Measurements from ENCODE around the gene COL18A1. TPM values are rescaled to one million over a fixed set of nuclear protein-coding genes. Genes with fewer than 3 reads are reported as not detected.
A peak's percentile ranks its signal among the peaks of the same experiment; 100 is the strongest.
"Not testable (repeated sequence)": the region's sequence is repeated elsewhere in the genome, so short reads cannot be mapped to it uniquely, and the experiment has no call there.

The COL18A1 gene
- total and polyA plus RNA-seq, 9 of the 15 experiments (the other 6 are each of a cell fraction or from before 2014, with no cell fraction given) = 0.14 to 16.4 (median 2.0) TPM

- in situ Hi-C loops (cut with MboI) = no loop called here
- BruUV-seq (replicated peaks) = no TSS peak
- H2AFZ ChIP-seq (ENCODE audit: low read depth, low read length) = no peak overlapping the region
- H3K4me1 ChIP-seq (replicated peaks in 1 of 2; ENCODE audit: control insufficient read depth in 2 of 2, insufficient read depth in 2 of 2, low read length in 2 of 2) = peaks cover 39 to 94% of the 10 kb centered on the region in 2 experiments
- H4K20me1 ChIP-seq (replicated peaks; ENCODE audit: control insufficient read depth, insufficient read depth, low read length) = no peaks in the 10 kb centered on the region
- WGBS (ENCODE audit: insufficient coverage, low coverage, missing lambda C conversion rate) = 77% methylated on average over 14 of the region's 14 CpGs
- no peak for ATAC-seq
- H3K9ac ChIP-seq (ENCODE audit: insufficient read depth in 1 of 2, low read depth in 2 of 2, low read length in 2 of 2) = no peak overlapping the region; a peak in 1 of 4 replicates
- no peak overlapping the region for H3K4me2 ChIP-seq (ENCODE audit: insufficient read depth, low read length)
- no peak for TF ChIP-seq CCAR2 (IDR thresholded peaks at IDR 0.05; ENCODE audit: low read depth, low read length)
- no peak for TF ChIP-seq RFX1 (IDR thresholded peaks at IDR 0.05)
- H3K9me1 ChIP-seq (ENCODE audit: control insufficient read depth, insufficient read depth, low read length) = no peaks in the 10 kb centered on the region
- H3K79me2 ChIP-seq (ENCODE audit: control insufficient read depth, insufficient read depth, low read length) = no peaks in the 10 kb centered on the region
- POLR2A ChIA-PET = no interaction called here
- H3K27ac ChIP-seq (ENCODE audit: extremely low read depth, low read depth, low read length) = no peak overlapping the region
- H3K36me3 ChIP-seq (ENCODE audit: control insufficient read depth, insufficient read depth, low read length) = no peaks in the 10 kb centered on the region
- DNase-seq (ENCODE audit: extremely low read depth in 1 of 4, low spot score in 3 of 4) = no peak
- intact Hi-C loops (cut with micrococcal nuclease) = loop anchor here (5.0 kb wide), 1 partner anchor 230 kb away; no protein-coding TSS in a partner anchor
- H3K4me3 ChIP-seq = no peak overlapping the region
- FAIRE-seq = peak; percentile 6
- CTCF ChIA-PET (ENCODE audit: low intra/inter-chr PET ratio) = no interaction called here
- H3K27me3 ChIP-seq (ENCODE audit: control insufficient read depth in 2 of 2, insufficient read depth in 2 of 2, low read length in 2 of 2) = peaks cover 0 to 9% of the 10 kb centered on the region in 2 experiments; a peak in 1 of 5 replicates
- no peaks in the 10 kb centered on the region for H3K9me3 ChIP-seq (replicated peaks; ENCODE audit: control insufficient read depth, insufficient read depth, low read depth, low read length)
These were observed 42.2 kb upstream of the COL18A1 start for GRCh38 chr21:45362748-45363145.

- H3K9me3 ChIP-seq (replicated peaks; ENCODE audit: control insufficient read depth, insufficient read depth, low read depth, low read length); DNase-seq (ENCODE audit: extremely low read depth in 1 of 4, low spot score in 3 of 4); BruUV-seq (replicated peaks); H3K9ac ChIP-seq (ENCODE audit: insufficient read depth in 1 of 2, low read depth in 2 of 2, low read length in 2 of 2); H3K4me3 ChIP-seq; H3K36me3 ChIP-seq (ENCODE audit: control insufficient read depth, insufficient read depth, low read length); H3K79me2 ChIP-seq (ENCODE audit: control insufficient read depth, insufficient read depth, low read length); CTCF ChIA-PET (ENCODE audit: low intra/inter-chr PET ratio); H3K27ac ChIP-seq (ENCODE audit: extremely low read depth, low read depth, low read length); H3K4me2 ChIP-seq (ENCODE audit: insufficient read depth, low read length); in situ Hi-C loops (cut with MboI); H3K9me1 ChIP-seq (ENCODE audit: control insufficient read depth, insufficient read depth, low read length); ATAC-seq; H4K20me1 ChIP-seq (replicated peaks; ENCODE audit: control insufficient read depth, insufficient read depth, low read length); FAIRE-seq: not testable (repeated sequence)
- intact Hi-C loops (cut with micrococcal nuclease) = loop anchor here (5.0 kb wide), 1 partner anchor 229 kb away; no protein-coding TSS in a partner anchor
- WGBS (ENCODE audit: insufficient coverage, low coverage, missing lambda C conversion rate) = 79% methylated on average over 19 of the region's 19 CpGs
- Histone ChIP-seq H3K4me1 (replicated peaks in 1 of 2; ENCODE audit: control insufficient read depth in 2 of 2, insufficient read depth in 2 of 2, low read length in 2 of 2) (peaks cover 39 to 92% of the 10 kb centered on the region in 2 experiments), H2AFZ (ENCODE audit: low read depth, low read length) (0 out of 2 replicates have a peak overlapping the region, but pooled peaks have one; percentile 91), H3K27me3 (ENCODE audit: control insufficient read depth in 2 of 2, insufficient read depth in 2 of 2, low read length in 2 of 2) (peaks cover 0 to 11% of the 10 kb centered on the region in 2 experiments; a peak in 1 of 5 replicates)
- POLR2A ChIA-PET = interaction anchor here (0.7 kb wide), 1 partner anchor 428 kb away, joined by 3 read pairs; no protein-coding TSS in a partner anchor
These were observed 41.7 kb upstream of the COL18A1 start for GRCh38 chr21:45363272-45363671.
